Gastrocnemius medialis (tissue), 4 donors: ENCODE measurements around the gene ABR.

Experiments
- CTCF ChIP-seq, 5 experiments: fragments of 450-650 bp in 3 of 5; fragments of 200-600 bp in 2 of 5; sonication (generic) in 2 of 5; IDR thresholded peaks in 4 of 5; conservative IDR thresholded peaks in 1 of 5; 1 replicate in 4 of 5; 2 replicates in 1 of 5; pipeline ENCODE4 v1.5.1; 2016 to 2019; ENCODE audit warnings: antibody characterized with exemption in 5 of 5, mild to moderate bottlenecking in 3 of 5, moderate library complexity in 3 of 5
- POLR2A ChIP-seq, 2 donors: fragments of 450-650 bp; IDR thresholded peaks; one replicate each; pipeline ENCODE4 v1.6.1; 2017; ENCODE audit warnings: antibody characterized with exemption in 2 of 2, mild to moderate bottlenecking in 2 of 2, moderate library complexity in 2 of 2

- TF ChIP-seq POLR2A (IDR thresholded peaks at IDR 0.05) (no peak), CTCF (IDR thresholded peaks at IDR 0.05 in 4 of 5, conservative IDR thresholded peaks at IDR 0.05 in 1 of 5) (no peak)
Observed at GRCh38 chr17:970364-970763, 209.4 kb downstream of the ABR start.
